H9 (cell line): ENCODE results near the gene ZCCHC3. TPM values are rescaled to one million over a fixed set of nuclear protein-coding genes. Genes with fewer than 3 reads are reported as not detected.

Experiments
- DNase-seq: peaks from one replicate; pipeline ENCODE4 v3.0.0-alpha.2; 2017
- H2AFZ ChIP-seq: one replicate; pipeline ENCODE4 v1.6.1; 2013; ENCODE audit warnings: mild to moderate bottlenecking, low read length, control low read depth, moderate library complexity
- H2AK5ac ChIP-seq: 2 replicates; pipeline ENCODE4 v1.6.1; 2013; ENCODE audit warnings: low read length, control low read depth, mixed read lengths; ENCODE audit not compliant: insufficient read length
- H2BK120ac ChIP-seq: one replicate; pipeline ENCODE4 v1.6.1; 2013; ENCODE audit warnings: low read depth, mild to moderate bottlenecking, low read length, control low read depth, inconsistent platforms; ENCODE audit not compliant: poor library complexity, severe bottlenecking
- H2BK12ac ChIP-seq: 2 replicates; pipeline ENCODE4 v1.6.1; 2013; ENCODE audit warnings: low read length, control low read depth, mixed read lengths, low read depth; ENCODE audit not compliant: insufficient read length
- H2BK15ac ChIP-seq: 2 replicates; pipeline ENCODE4 v1.6.1; 2013; ENCODE audit warnings: low read depth, low read length, control low read depth
- H2BK20ac ChIP-seq: one replicate; pipeline ENCODE4 v1.6.1; 2013; ENCODE audit warnings: low read depth, mild to moderate bottlenecking, low read length, control low read depth, inconsistent platforms; ENCODE audit not compliant: poor library complexity, severe bottlenecking
- H2BK5ac ChIP-seq: 2 replicates; pipeline ENCODE4 v1.6.1; 2013; ENCODE audit warnings: low read length, control low read depth, mixed read lengths; ENCODE audit not compliant: insufficient read length
- H3K14ac ChIP-seq: 2 replicates; pipeline ENCODE4 v1.6.1; 2013; ENCODE audit warnings: low read length, control low read depth; ENCODE audit not compliant: insufficient read depth
- H3K18ac ChIP-seq: 2 replicates; pipeline ENCODE4 v1.6.1; 2013; ENCODE audit warnings: low read depth, mild to moderate bottlenecking, mixed read lengths, low read length, control low read depth; ENCODE audit not compliant: insufficient read length
- H3K23ac ChIP-seq: 2 replicates; pipeline ENCODE4 v1.6.1; 2013; ENCODE audit warnings: low read length, control low read depth, mixed read lengths, low read depth; ENCODE audit not compliant: insufficient read length
- H3K23me2 ChIP-seq: 2 replicates; pipeline ENCODE4 v1.6.1; 2013; ENCODE audit warnings: low read depth, mild to moderate bottlenecking, mixed read lengths, low read length, control low read depth; ENCODE audit not compliant: insufficient read length, poor library complexity, severe bottlenecking
- H3K27ac ChIP-seq: 2 replicates; pipeline ENCODE4 v1.5.1; 2013; ENCODE audit warnings: low read length, control low read depth, mixed read lengths, low read depth; ENCODE audit not compliant: insufficient read length
- H3K27me3 ChIP-seq: 2 replicates; pipeline ENCODE4 v1.6.1; 2013; ENCODE audit warnings: low read length, control low read depth, inconsistent platforms; ENCODE audit not compliant: insufficient read depth
- H3K4ac ChIP-seq: 2 replicates; pipeline ENCODE4 v1.6.1; 2013; ENCODE audit warnings: low read depth, mild to moderate bottlenecking, control low read depth, inconsistent platforms, low read length, moderate library complexity
- H3K4me1 ChIP-seq: 2 replicates; pipeline ENCODE4 v1.6.1; 2013; ENCODE audit warnings: low read length, control low read depth, inconsistent platforms; ENCODE audit not compliant: insufficient read depth
- H3K4me2 ChIP-seq: 2 replicates; pipeline ENCODE4 v1.6.1; 2013; ENCODE audit warnings: low read length, control low read depth, mixed read lengths; ENCODE audit not compliant: insufficient read length, insufficient read depth
- H3K56ac ChIP-seq: 2 replicates; pipeline ENCODE4 v1.6.1; 2013; ENCODE audit warnings: low read depth, mild to moderate bottlenecking, mixed read lengths, low read length, control low read depth; ENCODE audit not compliant: insufficient read length
- H3K79me1 ChIP-seq: 2 replicates; pipeline ENCODE4 v1.6.1; 2013; ENCODE audit warnings: low read depth, mild to moderate bottlenecking, moderate library complexity, low read length, control low read depth, inconsistent platforms; ENCODE audit not compliant: insufficient read depth, poor library complexity, severe bottlenecking
- H3K79me2 ChIP-seq: 2 replicates; pipeline ENCODE4 v1.6.1; 2013; ENCODE audit warnings: low read length, control low read depth, inconsistent platforms; ENCODE audit not compliant: insufficient read depth
- H3K9ac ChIP-seq: 2 replicates; pipeline ENCODE4 v1.6.1; 2013; ENCODE audit warnings: low read length, control low read depth, mixed read lengths; ENCODE audit not compliant: insufficient read length; ENCODE audit errors: extremely low read depth
- H3K9me3 ChIP-seq: one replicate; pipeline ENCODE4 v1.6.1; 2013; ENCODE audit warnings: low read depth, low read length, inconsistent platforms; ENCODE audit not compliant: control insufficient read depth
- H3T11ph ChIP-seq: one replicate; pipeline ENCODE4 v1.6.1; 2013; ENCODE audit warnings: mild to moderate bottlenecking, low read length, control low read depth, inconsistent platforms
- H4K20me1 ChIP-seq: one replicate; pipeline ENCODE4 v1.6.1; 2013; ENCODE audit not compliant: control insufficient read depth, insufficient read length, insufficient read depth
- H4K5ac ChIP-seq: 2 replicates; pipeline ENCODE4 v1.6.1; 2013; ENCODE audit warnings: low read depth, mild to moderate bottlenecking, mixed read lengths, low read length, control low read depth; ENCODE audit not compliant: insufficient read length
- H4K8ac ChIP-seq: replicated peaks from 2 replicates; pipeline ENCODE4 v1.6.1; 2013; ENCODE audit warnings: low read length, control low read depth, mixed read lengths, low read depth; ENCODE audit not compliant: insufficient read length
- H4K91ac ChIP-seq: 2 replicates; pipeline ENCODE4 v1.6.1; 2013; ENCODE audit warnings: low read depth, mild to moderate bottlenecking, moderate library complexity, mixed read lengths, low read length, control low read depth; ENCODE audit not compliant: insufficient read length
- H3K27ac Mint-ChIP-seq, 3 experiments: 2 replicates in 2 of 3; 3 replicates in 1 of 3; pipeline ENCODE4 v1.8.0; 2020 to 2021; ENCODE audit warnings: mixed read lengths in 3 of 3, mild to moderate bottlenecking in 1 of 3, moderate library complexity in 1 of 3
- H3K27me3 Mint-ChIP-seq: 2 replicates; pipeline ENCODE4 v1.8.0; 2021; ENCODE audit warnings: low read depth, mild to moderate bottlenecking, moderate library complexity, mixed read lengths
- H3K36me3 Mint-ChIP-seq, 3 experiments: 2 replicates in 2 of 3; 3 replicates in 1 of 3; pipeline ENCODE4 v1.8.0; 2020 to 2021; ENCODE audit warnings: low read depth in 3 of 3, mixed read lengths in 3 of 3; ENCODE audit not compliant: insufficient read depth in 1 of 3
- H3K4me1 Mint-ChIP-seq, 2 experiments: 2 replicates each; pipeline ENCODE4 v1.8.0; 2020; ENCODE audit warnings: mixed read lengths in 2 of 2
- H3K4me3 Mint-ChIP-seq, 2 experiments: 2 replicates in 1 of 2; 3 replicates in 1 of 2; pipeline ENCODE4 v1.8.0; 2020 to 2021; ENCODE audit warnings: mild to moderate bottlenecking in 2 of 2, mixed read lengths in 2 of 2, moderate library complexity in 1 of 2
- H3K9me3 Mint-ChIP-seq, 2 experiments: 2 replicates in 1 of 2; 3 replicates in 1 of 2; pipeline ENCODE4 v1.8.0; 2020; ENCODE audit warnings: mild to moderate bottlenecking in 2 of 2, mixed read lengths in 2 of 2, moderate library complexity in 1 of 2
- WGBS: extraction: QIAGEN DNeasy Blood & Tissue Kit; methylation state at CpG from one replicate; pipeline ENCODE4 v1.1.7; 2013; ENCODE audit warnings: missing lambda C conversion rate, low lambda C conversion rate, mixed read lengths; ENCODE audit not compliant: insufficient read length; ENCODE audit errors: extremely low coverage; 5-methylcytosine and 5-hydroxymethylcytosine counted together
- total RNA-seq: library from RNA; stranded (reverse); gene quantifications from 2 replicates; pipeline ENCODE4 v1.2.1, GENCODE V29; 2021
- TF ChIP-seq, protein P1 (sequence below): fragments of 200-600 bp; sonication (generic); conservative IDR thresholded peaks from 3 replicates; pipeline ENCODE4 v1.8.0; 2021; ENCODE audit warnings: antibody characterized with exemption, mild to moderate bottlenecking

ZCCHC3 gene
- total RNA-seq, 1 experiment from 2014 or later = 41.3 TPM

DNA sequence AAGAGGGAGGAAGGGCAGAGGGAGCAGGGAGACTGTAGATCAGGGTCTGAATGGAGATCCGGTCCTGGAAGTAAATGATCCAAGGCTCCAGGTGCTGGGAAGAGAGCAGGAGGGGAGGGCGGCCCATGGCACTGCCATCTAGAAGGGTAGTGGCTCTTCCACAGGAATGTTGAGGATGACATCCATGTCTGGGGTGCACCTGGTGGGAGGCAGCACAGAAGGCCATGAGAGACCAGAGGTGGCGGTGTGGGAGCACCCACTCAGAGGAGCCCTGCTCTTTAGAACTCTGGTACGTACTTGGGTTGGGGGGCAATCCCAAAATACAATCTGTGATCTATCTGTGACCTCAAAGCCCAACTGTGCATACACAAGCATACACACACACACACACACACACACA lies 26.3 kb upstream of the ZCCHC3 start:
- Histone ChIP-seq H3K23ac (no peak overlapping the region), H3K79me2 (no peaks in the 10 kb centered on the region), H3K18ac (no peak overlapping the region), H3K14ac (no peak overlapping the region), H3K4me2 (no peak overlapping the region), H4K5ac (no peak overlapping the region), H3K27ac (no peak overlapping the region), H3K23me2 (no peaks in the 10 kb centered on the region), H2AK5ac (no peak overlapping the region), H3K4me1 (no peaks in the 10 kb centered on the region), H3K4ac (no peak overlapping the region), H2AFZ (no peak overlapping the region), H4K91ac (no peak overlapping the region), H2BK15ac (no peak overlapping the region), H4K20me1 (no peaks in the 10 kb centered on the region), H4K8ac (no peak overlapping the region), H2BK12ac (no peak overlapping the region), H3K79me1 (no peaks in the 10 kb centered on the region), H3K9ac (no peak overlapping the region), H3T11ph (no peak overlapping the region), H2BK5ac (no peak overlapping the region), H3K9me3 (no peaks in the 10 kb centered on the region), H2BK120ac (no peak overlapping the region), H2BK20ac (no peak overlapping the region), H3K27me3 (peaks cover 3% of the 10 kb centered on the region; the same call in 1 of the 2 replicates), H3K56ac (no peak overlapping the region)
- H3K27ac Mint-ChIP-seq = no peak overlapping the region
- H3K9me3 Mint-ChIP-seq = peaks cover 0 to 3% of the 10 kb centered on the region in 2 experiments; a peak in 1 of 5 replicates
- H3K4me1 Mint-ChIP-seq = peaks cover 8% of the 10 kb centered on the region in 2 experiments
- DNase-seq = no peak
- TF ChIP-seq, protein P1, sequence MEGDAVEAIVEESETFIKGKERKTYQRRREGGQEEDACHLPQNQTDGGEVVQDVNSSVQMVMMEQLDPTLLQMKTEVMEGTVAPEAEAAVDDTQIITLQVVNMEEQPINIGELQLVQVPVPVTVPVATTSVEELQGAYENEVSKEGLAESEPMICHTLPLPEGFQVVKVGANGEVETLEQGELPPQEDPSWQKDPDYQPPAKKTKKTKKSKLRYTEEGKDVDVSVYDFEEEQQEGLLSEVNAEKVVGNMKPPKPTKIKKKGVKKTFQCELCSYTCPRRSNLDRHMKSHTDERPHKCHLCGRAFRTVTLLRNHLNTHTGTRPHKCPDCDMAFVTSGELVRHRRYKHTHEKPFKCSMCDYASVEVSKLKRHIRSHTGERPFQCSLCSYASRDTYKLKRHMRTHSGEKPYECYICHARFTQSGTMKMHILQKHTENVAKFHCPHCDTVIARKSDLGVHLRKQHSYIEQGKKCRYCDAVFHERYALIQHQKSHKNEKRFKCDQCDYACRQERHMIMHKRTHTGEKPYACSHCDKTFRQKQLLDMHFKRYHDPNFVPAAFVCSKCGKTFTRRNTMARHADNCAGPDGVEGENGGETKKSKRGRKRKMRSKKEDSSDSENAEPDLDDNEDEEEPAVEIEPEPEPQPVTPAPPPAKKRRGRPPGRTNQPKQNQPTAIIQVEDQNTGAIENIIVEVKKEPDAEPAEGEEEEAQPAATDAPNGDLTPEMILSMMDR = no peak
- peaks cover 7 to 15% (median 10%) of the 10 kb centered on the region in 3 experiments for H3K36me3 Mint-ChIP-seq
- peaks cover 29% of the 10 kb centered on the region for H3K27me3 Mint-ChIP-seq
- no CpG with 5 or more reads among the region's 4 CpGs for whole genome bisulfite sequencing
- no peak overlapping the region for H3K4me3 Mint-ChIP-seq
